Caco-2 (cell line): Measurements from ENCODE around the gene PPARA. TPM values are rescaled to one million over a fixed set of nuclear protein-coding genes. Genes with fewer than 3 reads are reported as not detected.

Source experiments
- BruUV-seq: library from RNA; stranded (reverse); fragments of 400-500 nt; replicated peaks from 2 replicates; lab custom pipeline; 2021; lab: Mats Ljungman, UMichigan
- CTCF ChIA-PET: fragments of 300-600 bp; sonication (Branson Sonifier 250); formaldehyde crosslinking; loops from one replicate; lab custom pipeline; 2022; ENCODE audit warnings: antibody characterized with exemption; lab: Charles Lee
- POLR2A ChIA-PET: fragments of 300-600 bp; sonication (Branson Sonifier 250); formaldehyde crosslinking; loops from one replicate; lab custom pipeline; 2022; ENCODE audit warnings: antibody characterized with exemption; lab: Charles Lee
- DNase-seq, 2 experiments: peaks; one replicate each; pipeline versions ENCODE4 v3.0.0 to v3.0.0-alpha.2; 2020 to 2022
- H3K27me3 ChIP-seq: replicated peaks from 2 replicates; pipeline ENCODE4 v1.6.0; 2011; ENCODE audit warnings: low read length; ENCODE audit not compliant: control insufficient read depth, insufficient read depth
- H3K36me3 ChIP-seq: 2 replicates; pipeline ENCODE4 v1.5.1; 2011; ENCODE audit warnings: low read length; ENCODE audit not compliant: control insufficient read depth, insufficient read depth
- H3K4me1 ChIP-seq: fragments of 250-450 bp; sonication (Bioruptor Pico); 2 replicates; pipeline ENCODE4 v1.5.1; 2020; ENCODE audit warnings: mild to moderate bottlenecking
- H3K4me3 ChIP-seq: 2 replicates; pipeline ENCODE4 v1.5.1; 2011; ENCODE audit warnings: low read depth, mild to moderate bottlenecking, control low read depth, low read length
- H3K9me3 ChIP-seq: fragments of 250-450 bp; sonication (Bioruptor Pico); 2 replicates; pipeline ENCODE4 v1.5.1; 2020; ENCODE audit warnings: mild to moderate bottlenecking, moderate library complexity
- H3K27ac Mint-ChIP-seq: one replicate; pipeline ENCODE4 v1.8.0; 2022; ENCODE audit warnings: mixed read lengths; ENCODE audit not compliant: unreplicated experiment
- H3K27me3 Mint-ChIP-seq: one replicate; pipeline ENCODE4 v1.8.0; 2022; ENCODE audit warnings: mixed read lengths; ENCODE audit not compliant: insufficient read depth, unreplicated experiment
- H3K36me3 Mint-ChIP-seq: one replicate; pipeline ENCODE4 v1.8.0; 2022; ENCODE audit warnings: mild to moderate bottlenecking, mixed read lengths; ENCODE audit not compliant: insufficient read depth, unreplicated experiment
- H3K4me1 Mint-ChIP-seq: one replicate; pipeline ENCODE4 v1.8.0; 2022; ENCODE audit warnings: low read depth, mixed read lengths; ENCODE audit not compliant: unreplicated experiment
- H3K4me3 Mint-ChIP-seq: one replicate; pipeline ENCODE4 v1.8.0; 2022; ENCODE audit warnings: mild to moderate bottlenecking, moderate library complexity, mixed read lengths; ENCODE audit not compliant: unreplicated experiment
- H3K9me3 Mint-ChIP-seq: one replicate; pipeline ENCODE4 v1.8.0; 2022; ENCODE audit warnings: mixed read lengths; ENCODE audit not compliant: unreplicated experiment
- intact Hi-C: fragments of 100-400 bp; cut with micrococcal nuclease; formaldehyde crosslinking; loops from one replicate; pipeline ENCODE4 v1.10.0; 2022; ENCODE audit not compliant: unreplicated experiment
- total RNA-seq: library from RNA; stranded (reverse); gene quantifications from 2 replicates; pipeline ENCODE4 v1.2.3, GENCODE V29; 2022
- TF ChIP-seq, protein P1 (sequence below), 2 experiments: fragments of 200-600 bp in 1 of 2; IDR thresholded peaks; 1 replicate in 1 of 2; 2 replicates in 1 of 2; pipeline versions ENCODE4 v1.5.1 to v1.8.0; 2011 to 2022; ENCODE audit warnings: antibody characterized with exemption in 1 of 2, control low read depth in 1 of 2, inconsistent platforms in 1 of 2, low read depth in 1 of 2, low read length in 1 of 2, mild to moderate bottlenecking in 1 of 2, moderate library complexity in 1 of 2; ENCODE audit not compliant: insufficient read depth in 1 of 2, severe bottlenecking in 1 of 2, unreplicated experiment in 1 of 2

Gene PPARA
- total RNA-seq, 1 experiment from 2014 or later = 13.4 TPM

- Histone ChIP-seq H3K4me1 (peaks cover 58% of the 10 kb centered on the region), H3K4me3 (no peak overlapping the region), H3K36me3 (no peaks in the 10 kb centered on the region), H3K9me3 (no peaks in the 10 kb centered on the region), H3K27me3 (no peaks in the 10 kb centered on the region)
- intact Hi-C loops = loop anchor here (5.0 kb wide), 1 partner anchor 38 kb away; no protein-coding TSS in a partner anchor
- no peaks in the 10 kb centered on the region for H3K9me3 Mint-ChIP-seq
- POLR2A ChIA-PET = no interaction called here
- BruUV-seq = no TSS peak
- H3K36me3 Mint-ChIP-seq = peaks cover 19% of the 10 kb centered on the region
- no peak overlapping the region for H3K27ac Mint-ChIP-seq
- H3K4me3 Mint-ChIP-seq = no peak overlapping the region
- DNase-seq = peak in 1 of 2 experiments; percentile 58
- no peaks in the 10 kb centered on the region for H3K27me3 Mint-ChIP-seq
- peaks cover 18% of the 10 kb centered on the region for H3K4me1 Mint-ChIP-seq
- TF ChIP-seq, protein P1, sequence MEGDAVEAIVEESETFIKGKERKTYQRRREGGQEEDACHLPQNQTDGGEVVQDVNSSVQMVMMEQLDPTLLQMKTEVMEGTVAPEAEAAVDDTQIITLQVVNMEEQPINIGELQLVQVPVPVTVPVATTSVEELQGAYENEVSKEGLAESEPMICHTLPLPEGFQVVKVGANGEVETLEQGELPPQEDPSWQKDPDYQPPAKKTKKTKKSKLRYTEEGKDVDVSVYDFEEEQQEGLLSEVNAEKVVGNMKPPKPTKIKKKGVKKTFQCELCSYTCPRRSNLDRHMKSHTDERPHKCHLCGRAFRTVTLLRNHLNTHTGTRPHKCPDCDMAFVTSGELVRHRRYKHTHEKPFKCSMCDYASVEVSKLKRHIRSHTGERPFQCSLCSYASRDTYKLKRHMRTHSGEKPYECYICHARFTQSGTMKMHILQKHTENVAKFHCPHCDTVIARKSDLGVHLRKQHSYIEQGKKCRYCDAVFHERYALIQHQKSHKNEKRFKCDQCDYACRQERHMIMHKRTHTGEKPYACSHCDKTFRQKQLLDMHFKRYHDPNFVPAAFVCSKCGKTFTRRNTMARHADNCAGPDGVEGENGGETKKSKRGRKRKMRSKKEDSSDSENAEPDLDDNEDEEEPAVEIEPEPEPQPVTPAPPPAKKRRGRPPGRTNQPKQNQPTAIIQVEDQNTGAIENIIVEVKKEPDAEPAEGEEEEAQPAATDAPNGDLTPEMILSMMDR (IDR thresholded peaks at IDR 0.05; ENCODE audit: insufficient read depth in 1 of 2, low read depth in 1 of 2, low read length in 1 of 2, severe bottlenecking in 1 of 2, unreplicated experiment in 1 of 2) = no peak
- CTCF ChIA-PET = interaction anchor here (2.1 kb wide), 1 partner anchor 104 kb away, joined by 10 read pairs; no protein-coding TSS in a partner anchor
Measured at GRCh38 chr22:46110215-46110614, 40.1 kb upstream of the PPARA start.

DNA sequence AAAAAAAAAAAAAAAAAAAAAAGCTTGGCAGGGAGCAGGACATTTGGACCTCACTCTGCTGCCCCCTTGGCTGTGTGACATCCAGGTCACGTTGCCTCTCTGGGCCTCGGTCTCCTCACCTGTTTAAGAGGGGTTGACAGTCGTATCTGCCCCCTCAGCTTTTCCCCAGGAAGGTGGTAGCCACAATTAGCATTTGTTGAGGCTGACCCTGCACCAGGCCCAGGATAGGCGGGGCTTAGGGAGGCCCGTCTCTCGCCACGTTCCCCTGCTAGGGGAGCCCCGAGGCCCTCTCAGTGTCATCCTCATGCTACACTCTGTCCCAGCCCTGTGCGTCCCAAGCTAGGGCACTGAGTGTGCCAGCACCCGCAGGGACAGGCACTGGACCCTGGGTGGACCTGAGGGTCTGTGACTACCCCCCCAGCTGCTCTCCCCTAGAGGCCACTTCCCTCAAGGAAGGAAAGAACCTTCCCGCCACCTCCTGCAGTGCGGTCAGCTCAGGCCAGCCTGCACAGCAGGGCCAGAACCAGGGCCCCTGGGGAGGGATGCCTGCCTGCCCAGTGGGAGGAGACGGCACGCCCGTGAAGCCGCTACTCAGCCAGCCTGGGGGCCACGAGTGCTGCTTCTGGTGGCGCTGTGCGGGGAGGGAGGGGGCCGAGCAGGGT lies 38.5 kb upstream of the PPARA start:
- Mint-ChIP-seq H3K27me3 (no peaks in the 10 kb centered on the region), H3K4me1 (peaks cover 11% of the 10 kb centered on the region), H3K36me3 (peaks cover 13% of the 10 kb centered on the region), H3K4me3 (no peak overlapping the region), H3K9me3 (no peaks in the 10 kb centered on the region), H3K27ac (no peak overlapping the region)
- intact Hi-C loops = loop anchor here (5.0 kb wide), 1 partner anchor 39 kb away; no protein-coding TSS in a partner anchor
- Histone ChIP-seq H3K36me3 (no peaks in the 10 kb centered on the region), H3K4me3 (no peak overlapping the region), H3K9me3 (no peaks in the 10 kb centered on the region), H3K4me1 (peaks cover 51% of the 10 kb centered on the region), H3K27me3 (no peaks in the 10 kb centered on the region)
- BruUV-seq = no TSS peak
- DNase-seq = no peak
- ChIA-PET POLR2A (no interaction called here), CTCF (interaction anchor here (0.6 to 0.9 kb wide), 3 partner anchors 105 to 205 kb away, joined by 3 to 7 read pairs (median 3); no protein-coding TSS in a partner anchor)
- TF ChIP-seq, protein P1 (IDR thresholded peaks at IDR 0.05; ENCODE audit: insufficient read depth in 1 of 2, low read depth in 1 of 2, low read length in 1 of 2, severe bottlenecking in 1 of 2, unreplicated experiment in 1 of 2) = no peak

DNA sequence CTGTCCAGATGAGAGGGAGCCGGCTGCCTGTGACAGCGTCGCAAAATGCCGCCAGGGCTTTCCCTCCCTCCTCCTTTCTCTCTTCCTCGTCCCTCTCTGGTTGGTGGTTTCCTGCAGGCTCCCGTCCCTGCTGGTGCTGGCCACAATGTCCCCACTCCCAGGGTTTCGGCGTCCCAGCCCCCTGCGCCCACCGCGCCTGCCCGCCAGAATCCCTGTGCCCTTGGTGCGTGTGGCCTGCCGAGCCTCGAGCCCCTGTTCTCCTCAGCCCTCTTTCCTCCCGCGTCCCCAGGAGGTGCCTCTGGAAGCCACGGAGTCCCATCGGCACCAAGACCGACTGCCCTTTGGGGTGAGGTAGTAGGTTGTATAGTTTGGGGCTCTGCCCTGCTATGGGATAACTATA lies 37.9 kb upstream of the PPARA start:
- Histone ChIP-seq H3K36me3 (no peaks in the 10 kb centered on the region), H3K4me3 (no peak overlapping the region), H3K27me3 (no peaks in the 10 kb centered on the region), H3K9me3 (no peaks in the 10 kb centered on the region), H3K4me1 (peaks cover 45% of the 10 kb centered on the region)
- intact Hi-C loops = loop anchor here (5.0 kb wide), 1 partner anchor 40 kb away; no protein-coding TSS in a partner anchor
- Mint-ChIP-seq H3K4me3 (no peak overlapping the region), H3K9me3 (no peaks in the 10 kb centered on the region), H3K27me3 (no peaks in the 10 kb centered on the region), H3K36me3 (peaks cover 13% of the 10 kb centered on the region), H3K27ac (no peak overlapping the region), H3K4me1 (peaks cover 11% of the 10 kb centered on the region)
- no TSS peak for BruUV-seq
- no peak for DNase-seq
- ChIA-PET CTCF (interaction anchor here (0.6 kb wide), 1 partner anchor 205 kb away, joined by 3 read pairs; no protein-coding TSS in a partner anchor), POLR2A (no interaction called here)
- TF ChIP-seq, protein P1 (IDR thresholded peaks at IDR 0.05; ENCODE audit: insufficient read depth in 1 of 2, low read depth in 1 of 2, low read length in 1 of 2, severe bottlenecking in 1 of 2, unreplicated experiment in 1 of 2) = no peak
